IMR-90 (cell line): ENCODE measurements around the gene MAN1A2. TPM values are rescaled to one million over a fixed set of nuclear protein-coding genes. Genes with fewer than 3 reads are reported as not detected.

Experiments used
- ATAC-seq: fragments of 200-7000 bp; cut with Tn5 transposase; 2 replicates; pipeline ENCODE4 v1.9.1; 2020; ENCODE audit warnings: low read depth, mild to moderate bottlenecking, moderate library complexity
- BruUV-seq: library from RNA; stranded (reverse); fragments of 400-500 nt; replicated peaks from 2 replicates; lab custom pipeline; 2021; lab: Mats Ljungman, UMichigan
- CTCF ChIA-PET: fragments of 300-600 bp; formaldehyde crosslinking; extraction: SDS; loops from one replicate; lab custom pipeline; 2021; ENCODE audit warnings: antibody characterized with exemption; lab: Yijun Ruan, JAX
- POLR2A ChIA-PET: fragments of 300-600 bp; sonication (Branson Sonifier 250); formaldehyde crosslinking; loops from one replicate; lab custom pipeline; 2022; ENCODE audit warnings: antibody characterized with exemption; ENCODE audit not compliant: unreplicated experiment; lab: Charles Lee
- DNase-seq: peaks from one replicate; pipeline ENCODE4 v3.0.0; 2013
- H2AFZ ChIP-seq: replicated peaks from 2 replicates; pipeline ENCODE3; 2013; ENCODE audit warnings: low read length, mild to moderate bottlenecking; ENCODE audit not compliant: poor library complexity
- H2AK5ac ChIP-seq: 2 replicates; pipeline ENCODE4 v1.6.1; 2013; ENCODE audit warnings: low read depth, low read length, inconsistent platforms
- H2AK9ac ChIP-seq: replicated peaks from 2 replicates; pipeline ENCODE3; 2013; ENCODE audit warnings: mild to moderate bottlenecking, low read depth, low read length, moderate library complexity; ENCODE audit not compliant: poor library complexity
- H2BK120ac ChIP-seq: 2 replicates; pipeline ENCODE4 v1.6.1; 2013; ENCODE audit warnings: low read depth, low read length, inconsistent platforms
- H2BK15ac ChIP-seq: 3 replicates; pipeline ENCODE4 v1.6.1; 2013; ENCODE audit warnings: low read depth, low read length, inconsistent platforms
- H2BK20ac ChIP-seq: 2 replicates; pipeline ENCODE4 v1.6.1; 2013; ENCODE audit warnings: low read depth, mild to moderate bottlenecking, inconsistent platforms, low read length, moderate library complexity
- H2BK5ac ChIP-seq: 2 replicates; pipeline ENCODE4 v1.6.1; 2013; ENCODE audit warnings: mild to moderate bottlenecking, low read depth, low read length, inconsistent platforms; ENCODE audit not compliant: poor library complexity, severe bottlenecking
- H3K14ac ChIP-seq: replicated peaks from 2 replicates; pipeline ENCODE4 v1.6.1; 2013; ENCODE audit warnings: low read depth, low read length, inconsistent platforms
- H3K18ac ChIP-seq: 2 replicates; pipeline ENCODE4 v1.6.1; 2013; ENCODE audit warnings: low read depth, low read length, control low read depth
- H3K23ac ChIP-seq: 2 replicates; pipeline ENCODE4 v1.6.1; 2013; ENCODE audit warnings: low read depth, low read length, inconsistent platforms
- H3K27ac ChIP-seq: 2 replicates; pipeline ENCODE4 v1.5.1; 2013; ENCODE audit warnings: mild to moderate bottlenecking, control low read depth, low read length; ENCODE audit not compliant: insufficient read depth
- H3K27me3 ChIP-seq: 2 replicates; pipeline ENCODE4 v1.6.1; 2013; ENCODE audit warnings: low read length; ENCODE audit not compliant: control insufficient read depth, insufficient read depth
- H3K36me3 ChIP-seq: 2 replicates; pipeline ENCODE4 v1.6.1; 2013; ENCODE audit warnings: low read length, mixed read lengths; ENCODE audit not compliant: control insufficient read depth, insufficient read depth
- H3K4ac ChIP-seq: 2 replicates; pipeline ENCODE4 v1.6.1; 2013; ENCODE audit warnings: low read depth, low read length, inconsistent platforms
- H3K4me1 ChIP-seq: 2 replicates; pipeline ENCODE4 v1.6.1; 2013; ENCODE audit warnings: low read length, mixed read lengths; ENCODE audit not compliant: control insufficient read depth, insufficient read depth
- H3K4me2 ChIP-seq: 2 replicates; pipeline ENCODE4 v1.6.1; 2013; ENCODE audit warnings: low read depth, mild to moderate bottlenecking, control low read depth, low read length, moderate library complexity
- H3K4me3 ChIP-seq: 2 replicates; pipeline ENCODE4 v1.5.1; 2013; ENCODE audit warnings: low read depth, mild to moderate bottlenecking, control low read depth, low read length, moderate library complexity; ENCODE audit not compliant: insufficient read depth
- H3K56ac ChIP-seq: 2 replicates; pipeline ENCODE4 v1.6.1; 2013; ENCODE audit warnings: low read length, inconsistent platforms; ENCODE audit not compliant: insufficient read depth; ENCODE audit errors: extremely low read depth
- H3K79me1 ChIP-seq, 2 experiments: 2 replicates each; pipeline ENCODE4 v1.6.1; 2013; ENCODE audit warnings: low read length in 2 of 2, inconsistent platforms in 1 of 2, low read depth in 1 of 2
- H3K9ac ChIP-seq: 2 replicates; pipeline ENCODE4 v1.6.1; 2013; ENCODE audit warnings: low read depth, low read length, control low read depth
- H3K9me1 ChIP-seq: 2 replicates; pipeline ENCODE4 v1.6.1; 2013; ENCODE audit warnings: low read length, inconsistent platforms; ENCODE audit not compliant: insufficient read depth
- H3K9me3 ChIP-seq: 2 replicates; pipeline ENCODE4 v1.6.1; 2013; ENCODE audit warnings: low read length; ENCODE audit not compliant: control insufficient read depth, insufficient read depth
- H4K20me1 ChIP-seq: 2 replicates; pipeline ENCODE4 v1.6.1; 2013; ENCODE audit warnings: low read length, inconsistent platforms; ENCODE audit not compliant: insufficient read depth
- H4K5ac ChIP-seq: 2 replicates; pipeline ENCODE4 v1.6.1; 2013; ENCODE audit warnings: mild to moderate bottlenecking, low read depth, low read length, control low read depth
- H4K8ac ChIP-seq, 2 experiments: 2 replicates each; pipeline ENCODE4 v1.6.1; 2013; ENCODE audit warnings: low read depth in 2 of 2, low read length in 2 of 2, control low read depth in 1 of 2, inconsistent platforms in 1 of 2
- H4K91ac ChIP-seq: 2 replicates; pipeline ENCODE4 v1.6.1; 2013; ENCODE audit warnings: low read depth, low read length, inconsistent platforms; ENCODE audit not compliant: insufficient read depth
- BHLHE40 ChIP-seq: fragments of 150-350 bp; IDR thresholded peaks from 2 replicates; pipeline ENCODE4 v1.6.1; 2016; ENCODE audit warnings: mild to moderate bottlenecking, low read depth, low read length
- CEBPB ChIP-seq: IDR thresholded peaks from 2 replicates; pipeline ENCODE4 v1.6.1; 2012; ENCODE audit warnings: low read depth, low read length, improper control_type of control experiment
- CHD1 ChIP-seq: IDR thresholded peaks from 2 replicates; pipeline ENCODE4 v1.6.1; 2012; ENCODE audit warnings: low read depth, low read length, improper control_type of control experiment
- ELK1 ChIP-seq: fragments of 150-350 bp; IDR thresholded peaks from 2 replicates; pipeline ENCODE4 v1.6.1; 2016; ENCODE audit warnings: low read depth, mild to moderate bottlenecking, low read length, moderate library complexity, borderline replicate concordance
- MAFK ChIP-seq: IDR thresholded peaks from 2 replicates; pipeline ENCODE4 v1.6.1; 2012; ENCODE audit warnings: low read depth, low read length, improper control_type of control experiment
- MAZ ChIP-seq: IDR thresholded peaks from 2 replicates; pipeline ENCODE4 v1.6.1; 2012; ENCODE audit warnings: low read depth, mild to moderate bottlenecking, low read length, improper control_type of control experiment, moderate library complexity, borderline replicate concordance
- MXI1 ChIP-seq: IDR thresholded peaks from 2 replicates; pipeline ENCODE4 v1.6.1; 2012; ENCODE audit warnings: low read depth, mild to moderate bottlenecking, low read length, moderate library complexity, borderline replicate concordance
- POLR2A ChIP-seq: IDR thresholded peaks from 2 replicates; pipeline ENCODE4 v1.6.1; 2012; ENCODE audit warnings: mild to moderate bottlenecking, low read depth, low read length
- RAD21 ChIP-seq: IDR thresholded peaks from 2 replicates; pipeline ENCODE4 v1.6.1; 2012; ENCODE audit warnings: low read length, improper control_type of control experiment
- RCOR1 ChIP-seq: IDR thresholded peaks from 2 replicates; pipeline ENCODE4 v1.6.1; 2012; ENCODE audit warnings: mild to moderate bottlenecking, low read length, improper control_type of control experiment; ENCODE audit not compliant: insufficient replicate concordance
- RFX5 ChIP-seq: IDR thresholded peaks from 2 replicates; pipeline ENCODE4 v1.8.0; 2012; ENCODE audit warnings: low read depth, mild to moderate bottlenecking, low read length, moderate library complexity
- SMC3 ChIP-seq: fragments of 150-350 bp; IDR thresholded peaks from 2 replicates; pipeline ENCODE4 v1.6.1; 2016; ENCODE audit warnings: low read depth, mild to moderate bottlenecking, antibody characterized with exemption, low read length, moderate library complexity
- WGBS, 2 experiments: methylation state at CpG; one replicate each; pipeline versions ENCODE4 v1.1.5 to v1.1.7; 2013; ENCODE audit warnings: missing lambda C conversion rate in 2 of 2; ENCODE audit not compliant: insufficient read length in 1 of 2; ENCODE audit errors: extremely low coverage in 2 of 2; 5-methylcytosine and 5-hydroxymethylcytosine counted together
- dilution Hi-C: fragments of 300-500 bp; cut with HindIII; formaldehyde crosslinking; loops from one replicate; pipeline ENCODE4 v1.14.3; 2018; ENCODE audit warnings: low sequenced_read_pairs; ENCODE audit not compliant: unreplicated experiment
- in situ Hi-C: fragments of 300-500 bp; cut with MboI; formaldehyde crosslinking; loops from 3 replicates; pipeline ENCODE4 v1.14.3; 2019; ENCODE audit warnings: low sequenced_read_pairs, inconsistent platforms, mixed read lengths
- intact Hi-C: fragments of 100-400 bp; cut with micrococcal nuclease; formaldehyde crosslinking; loops from 2 replicates; pipeline ENCODE4 v1.10.0; 2022
- polyA plus RNA-seq, 3 experiments: library from polyadenylated mRNA; depleted of rRNA; stranded (reverse); fragments of >200 nt; gene quantifications; 2 replicates each; pipeline ENCODE4 v1.2.3, GENCODE V29; 2012; ENCODE audit warnings: low replicate concordance in 1 of 3
- total RNA-seq: library from RNA; depleted of rRNA; stranded (reverse); fragments of >200 nt; gene quantifications from 2 replicates; pipeline ENCODE4 v1.2.3, GENCODE V29; 2012

MAN1A2 gene
- total and polyA plus RNA-seq, 2 of the 4 experiments (the other 2 are of a cell fraction), result 12.4 to 29.4 TPM

DNA sequence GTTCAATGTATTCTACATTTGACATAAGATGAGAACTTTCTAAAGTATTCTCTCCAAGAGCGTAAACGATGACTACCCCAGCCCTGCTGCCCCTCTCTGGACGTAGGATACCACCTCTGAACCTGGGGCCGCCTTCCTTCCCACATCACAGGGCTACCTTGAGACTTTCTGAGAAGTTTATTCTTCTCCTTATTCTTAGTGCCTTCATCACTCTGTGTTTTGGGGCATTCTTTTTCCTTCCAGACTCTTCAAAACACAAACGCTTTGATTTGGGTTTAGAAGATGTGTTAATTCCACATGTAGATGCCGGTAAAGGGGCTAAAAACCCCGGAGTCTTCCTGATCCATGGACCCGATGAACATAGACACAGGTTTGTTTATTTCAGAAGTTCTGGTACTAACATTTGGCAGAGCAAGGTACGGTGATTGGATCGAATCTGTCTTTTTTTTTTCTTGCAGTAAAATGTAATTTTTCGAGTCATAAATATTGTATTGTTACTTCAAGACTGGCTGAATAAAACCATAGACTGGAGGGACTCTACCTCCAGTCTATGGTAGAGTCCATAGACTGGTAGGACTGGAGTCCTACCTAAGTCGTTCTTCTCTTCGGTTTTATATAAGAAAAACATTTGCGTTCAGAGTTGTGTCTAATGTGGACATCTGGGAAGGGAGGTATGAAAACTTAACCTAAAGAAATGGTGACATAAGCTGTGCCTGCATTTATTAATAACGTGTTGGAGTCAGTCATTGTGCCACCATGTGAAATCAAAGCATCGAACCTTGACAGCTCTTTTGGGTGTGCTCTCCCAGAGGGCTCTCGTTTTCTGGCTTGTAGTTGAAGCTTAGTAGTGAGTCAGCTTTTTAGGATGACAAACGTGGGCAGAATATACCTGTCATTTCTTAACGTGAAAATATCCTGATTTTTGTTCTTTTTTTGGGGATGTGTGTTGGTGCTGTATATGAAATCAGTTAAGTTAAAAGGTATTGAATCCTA, 1.2 kb downstream of the MAN1A2 start:
- Histone ChIP-seq H2AFZ (no peak overlapping the region), H3K27me3 (no peaks in the 10 kb centered on the region), H3K56ac (peak overlapping the region; percentile 43; the same call in 1 of the 2 replicates), H2BK20ac (no peak overlapping the region), H3K79me1 (peaks cover 0 to 44% of the 10 kb centered on the region in 2 experiments; a peak in 3 of 4 replicates), H4K5ac (no peak overlapping the region), H3K4me1 (peaks cover 6% of the 10 kb centered on the region), H3K4ac (no peak overlapping the region), H3K9me3 (no peaks in the 10 kb centered on the region), H4K91ac (no peak overlapping the region), H2AK9ac (no peak overlapping the region), H3K9ac (peak overlapping the region; percentile 74), H3K9me1 (peaks cover 3% of the 10 kb centered on the region; the same call in 1 of the 2 replicates), H2BK120ac (no peak overlapping the region), H3K23ac (peak overlapping the region; percentile 82; the same call in 1 of the 2 replicates), H4K8ac (no peak overlapping the region; a peak in 1 of 4 replicates), H3K36me3 (no peaks in the 10 kb centered on the region), H2BK5ac (peak overlapping the region; percentile 20), H3K4me2 (peak overlapping the region; percentile 98), H4K20me1 (peaks cover 27% of the 10 kb centered on the region; the same call in 1 of the 2 replicates), H3K18ac (no peak overlapping the region), H3K4me3 (peak overlapping the region; percentile 90), H3K14ac (peak overlapping the region; percentile 64; the same call in 1 of the 2 replicates), H2BK15ac (no peak overlapping the region), H3K27ac (no peak overlapping the region), H2AK5ac (no peak overlapping the region)
- 8% methylated on average over 2 of the region's 19 CpGs; no CpG with 5 or more reads in 1 of the 2 experiments for WGBS, 2 experiments
- CTCF ChIA-PET, result interaction anchor here (0.7 kb wide), 1 partner anchor 58 kb away, joined by 3 read pairs; no protein-coding TSS in a partner anchor
- intact Hi-C loops, result loop anchor here (5.0 to 10.0 kb wide), 3 partner anchors 224 to 529 kb away; no protein-coding TSS in a partner anchor
- in situ Hi-C loops, result loop anchor here (25.0 kb wide), 1 partner anchor 394 kb away; no protein-coding TSS in a partner anchor
- dilution Hi-C loops, result no loop called here
- TF ChIP-seq ELK1 (no peak), RCOR1 (no peak), BHLHE40 (no peak), SMC3 (no peak), POLR2A (no peak), CEBPB (no peak), MXI1 (0 out of 2 replicates have a peak, but pooled peaks have one; percentile 55), RAD21 (no peak), CHD1 (no peak), RFX5 (no peak), MAZ (no peak), MAFK (peak; percentile 21; the same call in 1 of the 2 replicates)
- peak; percentile 11 for DNase-seq
- ATAC-seq, result no peak
- no TSS peak for BruUV-seq
- POLR2A ChIA-PET, result no interaction called here
